Cardiac muscle cell (in vitro differentiated cells and primary cell): ENCODE results near the gene PNLIPRP2. TPM values are rescaled to one million over a fixed set of nuclear protein-coding genes. Genes with fewer than 3 reads are reported as not detected.

Experiments
- DNase-seq, 2 donors: peaks; one replicate each; pipeline versions ENCODE4 v3.0.0 to v3.0.0-alpha.2; 2010 to 2017; ENCODE audit warnings: low read depth in 1 of 2, low spot score in 1 of 2
- H3K27ac ChIP-seq: fragments of 200-600 bp; sonication (generic); 2 replicates; pipeline ENCODE4 v1.5.1; 2016
- H3K27me3 ChIP-seq: fragments of 200-600 bp; sonication (generic); 2 replicates; pipeline ENCODE4 v1.6.0; 2016; ENCODE audit warnings: control low read depth
- H3K36me3 ChIP-seq: fragments of 200-600 bp; sonication (generic); 2 replicates; pipeline ENCODE4 v1.5.1; 2016; ENCODE audit warnings: control low read depth
- H3K4me1 ChIP-seq: fragments of 200-600 bp; sonication (generic); 2 replicates; pipeline ENCODE4 v1.8.1; 2017; ENCODE audit warnings: low read depth, mild to moderate bottlenecking, mixed run types
- H3K4me3 ChIP-seq: fragments of 200-600 bp; sonication (generic); 2 replicates; pipeline ENCODE4 v1.5.1; 2016; ENCODE audit warnings: mild to moderate bottlenecking
- H3K9me3 ChIP-seq: fragments of 200-600 bp; sonication (generic); 2 replicates; pipeline ENCODE4 v1.5.1; 2017; ENCODE audit warnings: low read depth, mild to moderate bottlenecking, control low read depth
- polyA plus RNA-seq: library from polyadenylated mRNA; unstranded; fragments of >200 nt; fragmentation: Nextera tagmentation; extraction: Ambion mirVana; gene quantifications from 2 replicates; pipeline ENCODE4 v1.2.1, GENCODE V29; 2016
- total RNA-seq: library from RNA; depleted of rRNA; stranded (reverse); fragments of >200 nt; gene quantifications from 2 replicates; pipeline ENCODE4 v1.2.3, GENCODE V29; 2016
- TF ChIP-seq, protein P1 (sequence below): IDR thresholded peaks from 2 replicates; pipeline ENCODE4 v1.5.1; 2012; ENCODE audit warnings: low read depth, mild to moderate bottlenecking, low read length

PNLIPRP2 gene
- total and polyA plus RNA-seq, 2 experiments from 2014 or later: not detected

DNA sequence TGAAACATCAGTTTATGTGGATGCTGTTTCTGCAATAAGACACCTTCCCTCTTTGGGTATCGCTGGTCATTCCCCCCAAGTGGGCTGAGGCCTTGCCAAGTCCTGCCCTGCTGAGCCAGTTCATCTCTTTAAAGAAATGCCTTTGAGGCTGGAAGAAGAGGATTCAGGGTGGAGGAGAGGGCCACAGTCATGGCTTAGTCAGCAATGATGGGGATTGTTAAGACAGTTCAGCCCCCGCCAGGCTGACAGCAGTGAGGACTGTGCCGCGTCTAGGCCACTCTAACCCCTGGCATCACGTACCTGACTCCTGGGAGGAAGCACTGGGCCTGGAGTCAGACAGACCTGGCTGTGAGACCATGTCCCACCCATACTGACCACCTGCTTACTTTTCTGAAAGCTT lies 48.3 kb downstream of the PNLIPRP2 start:
- peak overlapping the region; percentile 67 for H3K4me3 ChIP-seq

GRCh38 chr10:116669832-116670644 lies 49.3 kb downstream of the PNLIPRP2 start:
- TF ChIP-seq, protein P1, sequence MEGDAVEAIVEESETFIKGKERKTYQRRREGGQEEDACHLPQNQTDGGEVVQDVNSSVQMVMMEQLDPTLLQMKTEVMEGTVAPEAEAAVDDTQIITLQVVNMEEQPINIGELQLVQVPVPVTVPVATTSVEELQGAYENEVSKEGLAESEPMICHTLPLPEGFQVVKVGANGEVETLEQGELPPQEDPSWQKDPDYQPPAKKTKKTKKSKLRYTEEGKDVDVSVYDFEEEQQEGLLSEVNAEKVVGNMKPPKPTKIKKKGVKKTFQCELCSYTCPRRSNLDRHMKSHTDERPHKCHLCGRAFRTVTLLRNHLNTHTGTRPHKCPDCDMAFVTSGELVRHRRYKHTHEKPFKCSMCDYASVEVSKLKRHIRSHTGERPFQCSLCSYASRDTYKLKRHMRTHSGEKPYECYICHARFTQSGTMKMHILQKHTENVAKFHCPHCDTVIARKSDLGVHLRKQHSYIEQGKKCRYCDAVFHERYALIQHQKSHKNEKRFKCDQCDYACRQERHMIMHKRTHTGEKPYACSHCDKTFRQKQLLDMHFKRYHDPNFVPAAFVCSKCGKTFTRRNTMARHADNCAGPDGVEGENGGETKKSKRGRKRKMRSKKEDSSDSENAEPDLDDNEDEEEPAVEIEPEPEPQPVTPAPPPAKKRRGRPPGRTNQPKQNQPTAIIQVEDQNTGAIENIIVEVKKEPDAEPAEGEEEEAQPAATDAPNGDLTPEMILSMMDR: no peak

More for the DNA sequence above, 48.3 kb downstream of the PNLIPRP2 start:
- Histone ChIP-seq H3K36me3 (no peaks in the 10 kb centered on the region), H3K27ac (no peak overlapping the region), H3K4me1 (peaks cover 2% of the 10 kb centered on the region), H3K27me3 (no peaks in the 10 kb centered on the region), H3K9me3 (no peaks in the 10 kb centered on the region)
- TF ChIP-seq, protein P1: no peak
- no peak for DNase-seq

DNA sequence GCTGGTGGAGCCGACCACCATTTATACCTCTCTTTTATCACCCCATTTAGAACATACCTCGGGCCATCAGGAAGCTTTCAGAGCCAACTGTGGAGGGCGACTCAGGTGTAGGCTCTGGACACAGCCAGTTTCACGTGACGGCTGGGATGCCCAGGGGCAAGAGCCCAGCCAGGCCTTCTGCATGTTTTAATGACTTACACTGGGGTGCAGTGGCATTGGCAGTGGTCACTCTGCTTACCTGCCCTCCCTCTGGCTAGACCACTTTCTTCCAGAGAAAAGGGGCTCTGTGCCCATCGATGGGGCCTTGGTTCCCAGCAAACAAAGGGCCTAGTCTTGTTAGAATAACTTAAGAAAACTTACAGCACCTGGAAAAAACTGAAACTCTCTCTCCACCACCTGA lies 50.0 kb downstream of the PNLIPRP2 start:
- DNase-seq: no peak
- TF ChIP-seq, protein P1: no peak
- no peaks in the 10 kb centered on the region for H3K9me3 ChIP-seq
- H3K27me3 ChIP-seq: no peaks in the 10 kb centered on the region
- no peak overlapping the region for H3K4me3 ChIP-seq
- H3K4me1 ChIP-seq: peaks cover 2% of the 10 kb centered on the region
- no peaks in the 10 kb centered on the region for H3K36me3 ChIP-seq
- H3K27ac ChIP-seq: no peak overlapping the region

More at GRCh38 chr10:116669832-116670644, 49.3 kb downstream of the PNLIPRP2 start:
- peak; percentile 17 to 63 for DNase-seq
- no peak overlapping the region for H3K27ac ChIP-seq
- H3K4me1 ChIP-seq: peaks cover 2% of the 10 kb centered on the region
- no peaks in the 10 kb centered on the region for H3K9me3 ChIP-seq
- no peaks in the 10 kb centered on the region for H3K27me3 ChIP-seq
- H3K36me3 ChIP-seq: no peaks in the 10 kb centered on the region
- H3K4me3 ChIP-seq: peak overlapping the region; percentile 67

DNA sequence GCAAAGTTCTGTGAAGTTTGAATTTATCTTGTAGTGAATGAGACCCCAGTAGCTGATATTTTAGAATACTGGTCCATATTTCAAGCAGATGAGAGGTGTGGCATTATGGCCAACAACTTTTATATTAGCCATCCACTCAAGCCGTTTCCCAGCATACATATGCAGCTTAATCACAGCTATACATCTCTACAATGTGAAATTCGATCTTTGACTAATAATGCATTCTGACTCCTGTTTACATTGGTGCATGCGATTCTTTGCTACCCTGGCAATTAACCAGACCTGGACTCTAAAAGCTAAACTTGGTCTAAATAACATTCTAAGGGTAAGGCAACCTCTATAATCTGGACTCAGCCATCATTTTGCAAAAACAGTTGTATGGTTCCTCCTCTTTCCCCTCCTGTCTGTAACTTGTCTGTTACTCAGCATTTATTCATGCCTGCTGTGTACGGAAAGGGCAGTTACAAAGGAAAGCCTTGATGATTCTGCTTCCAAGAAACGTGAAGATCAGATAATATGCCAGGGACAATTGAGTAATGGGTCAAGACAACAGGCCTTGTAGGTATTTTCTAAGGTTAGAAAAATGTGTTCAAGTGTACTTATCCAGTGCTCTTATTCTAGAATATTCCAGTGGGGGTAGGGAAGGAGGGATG lies 50.6 kb downstream of the PNLIPRP2 start:
- no peak overlapping the region for H3K4me3 ChIP-seq
- TF ChIP-seq, protein P1: no peak

GRCh38 chr10:116672891-116673290 lies 52.1 kb downstream of the PNLIPRP2 start:
- Histone ChIP-seq H3K4me3 (no peak overlapping the region), H3K4me1 (no peaks in the 10 kb centered on the region), H3K27me3 (no peaks in the 10 kb centered on the region), H3K9me3 (no peaks in the 10 kb centered on the region), H3K36me3 (no peaks in the 10 kb centered on the region), H3K27ac (no peak overlapping the region)
- TF ChIP-seq, protein P1: no peak
- no peak for DNase-seq

More for the DNA sequence above, 50.6 kb downstream of the PNLIPRP2 start:
- no peaks in the 10 kb centered on the region for H3K27me3 ChIP-seq
- no peaks in the 10 kb centered on the region for H3K4me1 ChIP-seq
- no peak overlapping the region for H3K27ac ChIP-seq
- no peaks in the 10 kb centered on the region for H3K9me3 ChIP-seq
- peak in 1 of 2 donors; percentile 11 for DNase-seq
- H3K36me3 ChIP-seq: no peaks in the 10 kb centered on the region
